WI38 (cell line): ENCODE measurements around the gene SIAH2.
A peak's percentile ranks its signal among the peaks of the same experiment; 100 is the strongest.

Experiments used
- H3K4me3 ChIP-seq: 2 replicates; pipeline ENCODE4 v1.5.1; 2011; ENCODE audit warnings: low read depth, mild to moderate bottlenecking, control low read depth, low read length
- CTCF ChIP-seq: IDR thresholded peaks from 2 replicates; pipeline ENCODE4 v1.5.1; 2012; ENCODE audit warnings: low read depth, mild to moderate bottlenecking, control low read depth, low read length

The SIAH2 gene

DNA sequence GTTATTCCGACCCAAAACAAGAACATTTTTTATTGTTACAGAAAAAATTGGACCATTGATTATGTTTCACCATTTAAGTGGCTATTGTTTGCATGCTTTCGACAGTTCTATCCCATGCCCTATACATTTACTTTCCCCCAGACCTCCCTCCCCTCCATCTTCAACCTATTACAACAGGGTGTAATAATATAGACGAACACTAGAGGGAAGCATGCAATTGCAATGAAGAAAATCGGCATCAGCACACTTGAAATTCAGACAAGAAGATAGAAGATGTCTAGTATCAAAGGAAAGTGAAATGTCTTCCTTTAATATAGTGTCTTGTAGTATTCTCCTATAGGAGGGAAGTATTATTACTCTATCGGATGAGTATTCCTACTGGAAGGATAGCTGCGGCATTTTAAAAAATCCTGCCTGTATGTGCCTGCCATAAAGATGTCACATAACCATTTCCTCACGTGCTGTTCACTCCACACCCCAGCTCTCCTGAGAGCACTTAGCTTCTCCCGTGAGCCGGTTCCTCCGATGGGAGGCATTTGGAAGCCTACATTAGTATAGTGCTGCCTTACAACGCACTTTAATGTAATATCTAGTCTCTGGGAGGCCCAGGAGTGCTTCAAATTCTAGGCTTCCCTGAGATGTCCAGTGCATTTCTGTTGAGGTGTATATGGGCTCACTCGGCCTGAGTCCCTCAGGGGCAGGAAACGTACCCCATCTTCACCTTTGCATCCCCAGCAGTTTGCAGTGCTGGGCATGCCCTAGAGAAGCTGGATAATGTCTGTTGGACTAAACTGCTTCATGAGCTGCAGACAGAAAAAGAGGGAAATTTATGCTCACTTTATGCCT is 41.5 kb downstream of the SIAH2 start:
- TF ChIP-seq CTCF, result peak; percentile 50; the same call in 1 of the 2 replicates
- no peak overlapping the region for H3K4me3 ChIP-seq

- TF ChIP-seq CTCF, result no peak
- H3K4me3 ChIP-seq, result no peak overlapping the region
Measured at GRCh38 chr3:150720444-150720843, 42.5 kb downstream of the SIAH2 start.

DNA sequence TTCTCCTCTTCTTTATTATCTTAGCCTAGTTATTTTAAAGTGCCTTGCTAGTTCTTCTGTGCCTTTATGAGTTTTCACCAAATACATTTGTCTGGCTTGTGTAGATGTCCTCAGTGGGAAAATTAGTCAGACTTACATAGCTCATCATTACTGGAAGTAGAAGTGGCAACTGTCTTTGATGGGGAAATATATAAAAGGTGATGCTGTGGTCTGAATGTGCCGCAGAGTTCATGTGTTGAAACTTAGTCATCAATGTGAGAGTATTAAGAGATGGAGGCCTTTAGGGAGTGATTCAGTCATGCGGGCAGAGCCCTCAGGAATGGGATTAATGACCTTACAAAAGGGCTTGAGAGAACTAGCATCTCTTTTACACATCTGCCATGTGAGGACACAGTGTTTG is 52.9 kb downstream of the SIAH2 start:
- H3K4me3 ChIP-seq, result no peak overlapping the region
- TF ChIP-seq CTCF, result no peak

GRCh38 chr3:150703756-150704344 is 59.1 kb downstream of the SIAH2 start, which contains the start of gene ERICH6:
ERICH6 (minus strand) TSS chr3:150703920; CDS start chr3:150703898, 22 bp downstream.
- no peak for TF ChIP-seq CTCF
- H3K4me3 ChIP-seq, result peak within 1 kb of the TSS; percentile 58

DNA sequence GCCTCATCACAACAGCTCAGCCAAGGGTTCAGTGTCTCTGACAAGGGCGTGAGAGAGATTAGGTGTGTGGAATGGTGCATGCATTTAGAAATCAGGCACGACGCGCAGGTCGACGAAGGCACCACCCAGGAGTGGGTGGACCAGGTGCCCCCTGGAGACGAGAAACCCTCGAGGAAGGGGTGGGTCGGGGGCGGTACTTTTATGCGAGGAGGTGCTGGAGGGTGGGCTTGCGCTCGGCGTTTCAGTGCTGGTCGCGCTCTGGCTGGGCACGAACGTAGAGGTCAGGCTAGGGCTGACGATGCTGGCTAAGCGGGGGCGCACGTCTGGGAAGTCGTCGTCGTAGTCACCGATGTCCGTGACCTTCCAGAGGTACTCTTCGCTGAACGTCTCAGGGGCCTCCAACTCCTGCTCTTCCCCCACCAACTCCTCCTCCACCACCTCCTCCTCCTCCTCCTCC is 59.6 kb downstream of the SIAH2 start:
- TF ChIP-seq CTCF, result no peak
- H3K4me3 ChIP-seq, result peak overlapping the region; percentile 58

DNA sequence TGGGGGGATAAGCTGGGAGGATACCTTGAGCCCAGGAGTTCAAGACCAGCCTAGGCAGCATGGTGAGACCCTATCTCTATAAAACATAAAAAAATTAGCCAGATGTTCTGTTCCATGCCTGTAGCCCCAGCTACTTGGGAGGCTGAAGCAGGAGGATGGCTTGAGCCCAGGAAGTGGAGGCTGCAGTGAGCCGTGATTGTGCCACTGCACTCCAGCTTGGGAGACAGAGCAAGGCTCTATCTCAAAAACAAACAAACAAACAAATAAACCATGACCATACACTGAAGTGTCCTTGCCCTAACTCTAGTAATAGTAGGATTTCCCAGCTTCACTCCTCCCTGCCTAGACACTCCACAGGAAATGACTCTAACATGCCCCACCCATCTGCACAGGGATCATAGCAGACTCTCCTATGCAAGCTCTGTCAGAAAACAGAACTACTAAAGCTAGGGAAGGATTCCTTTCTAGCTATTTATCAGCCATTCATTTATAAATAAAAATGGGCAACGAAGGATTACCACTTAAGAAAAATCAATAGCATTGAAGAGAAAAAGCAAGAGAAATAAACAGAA is 63.8 kb downstream of the SIAH2 start:
- H3K4me3 ChIP-seq, result no peak overlapping the region
- TF ChIP-seq CTCF, result no peak

- no peak overlapping the region for H3K4me3 ChIP-seq
- no peak for TF ChIP-seq CTCF
Measured at GRCh38 chr3:150697646-150698045, 65.3 kb downstream of the SIAH2 start.
